Stomach (tissue), 9 donors: ENCODE results near the gene ALDH1L2. TPM values are rescaled to one million over a fixed set of nuclear protein-coding genes. Genes with fewer than 3 reads are reported as not detected.

ENCODE experiments used
- DNase-seq, 2 donors: peaks; one replicate each; pipeline versions ENCODE4 v3.0.0 to v3.0.0-alpha.2; 2013 to 2019
- H3K27ac ChIP-seq, 5 donors: fragments of 200-600 bp in 4 of 5; sonication (generic) in 4 of 5; one replicate each; pipeline ENCODE4 v1.5.1; 2013 to 2019; ENCODE audit warnings: mild to moderate bottlenecking in 1 of 5, moderate library complexity in 1 of 5
- H3K27me3 ChIP-seq, 3 donors: fragments of 200-600 bp; sonication (generic); one replicate each; pipeline ENCODE4 v1.5.1; 2017 to 2019; ENCODE audit warnings: mixed run types in 1 of 3
- H3K36me3 ChIP-seq, 4 donors: fragments of 200-600 bp; sonication (generic); 1 replicate in 3 of 4; 2 replicates in 1 of 4; pipeline ENCODE4 v1.5.1; 2016 to 2019
- H3K4me1 ChIP-seq, 4 donors: fragments of 200-600 bp; sonication (generic); one replicate each; pipeline ENCODE4 v1.5.1; 2016 to 2019
- H3K4me3 ChIP-seq, 4 donors: fragments of 200-600 bp; sonication (generic) in 3 of 4; one replicate each; pipeline ENCODE4 v1.5.1; 2016 to 2019; ENCODE audit warnings: mild to moderate bottlenecking in 1 of 4
- H3K9me3 ChIP-seq, 4 donors: fragments of 200-600 bp; sonication (generic); one replicate each; pipeline ENCODE4 v1.5.1; 2016 to 2019
- CTCF ChIP-seq, 7 experiments: fragments of 450-650 bp in 4 of 7; fragments of 200-600 bp in 3 of 7; sonication (generic) in 3 of 7; IDR thresholded peaks; one replicate each; pipeline ENCODE4 v1.5.1; 2016 to 2019; ENCODE audit warnings: antibody characterized with exemption in 7 of 7, control low read depth in 2 of 7, mild to moderate bottlenecking in 1 of 7
- EP300 ChIP-seq: sonication (generic); formaldehyde crosslinking; IDR thresholded peaks from one replicate; pipeline ENCODE4 v1.6.1; 2017; ENCODE audit warnings: antibody characterized with exemption
- POLR2A ChIP-seq, 4 donors: fragments of 450-650 bp; IDR thresholded peaks; one replicate each; pipeline ENCODE4 v1.6.1; 2016; ENCODE audit warnings: antibody characterized with exemption in 4 of 4, control low read depth in 2 of 4, mild to moderate bottlenecking in 1 of 4, moderate library complexity in 1 of 4
- POLR2AphosphoS5 ChIP-seq, 3 donors: sonication (generic); formaldehyde crosslinking; IDR thresholded peaks; one replicate each; pipeline ENCODE4 v1.6.1; 2016; ENCODE audit warnings: antibody characterized with exemption in 3 of 3
- WGBS, 5 donors: extraction: QIAGEN DNeasy Blood & Tissue Kit in 3 of 5; methylation state at CpG; one replicate each; pipeline versions ENCODE4 v1.1.5 to v1.1.7; 2013 to 2018; 5-methylcytosine and 5-hydroxymethylcytosine counted together
- intact Hi-C: fragments of 100-400 bp; cut with DNase I; formaldehyde crosslinking; loops from one replicate; pipeline ENCODE4 v1.15.1; 2023; ENCODE audit warnings: low total_unique reads
- polyA plus RNA-seq, 3 donors: library from polyadenylated mRNA; stranded (reverse); fragments of 200-250 nt; gene quantifications; one replicate each; pipeline ENCODE4 v1.2.3, GENCODE V29; 2013
- total RNA-seq, 5 donors: library from RNA; depleted of rRNA; stranded (reverse); fragments of >200 nt; gene quantifications; one replicate each; pipeline versions ENCODE4 v1.1.0 to v1.2.3, GENCODE V29; 2014 to 2016
- donor health status: healthy with polysubstance abuse.
- donor health status: Bipolar disorder and iron deficiency.
- donor health status: healthy.

The ALDH1L2 gene
- total and polyA plus RNA-seq, 8 donors = 0.58 to 8.9 (median 1.7) TPM

GRCh38 chr12:105018012-105018411 lies 66.2 kb downstream of the ALDH1L2 start:
- no peak for TF ChIP-seq POLR2AphosphoS5 (IDR thresholded peaks at IDR 0.05)
- no peak for TF ChIP-seq EP300
- TF ChIP-seq POLR2A (IDR thresholded peaks at IDR 0.05) = no peak
- no peak for TF ChIP-seq CTCF (IDR thresholded peaks at IDR 0.05)
- Histone ChIP-seq H3K27ac (no peak overlapping the region), H3K27me3 (no peaks in the 10 kb centered on the region), H3K4me3 (no peak overlapping the region), H3K9me3 (no peaks in the 10 kb centered on the region), H3K36me3 (peaks cover 12 to 44% (median 38%) of the 10 kb centered on the region in 4 donors), H3K4me1 (peaks cover 0 to 26% (median 7%) of the 10 kb centered on the region in 4 donors)
- no peak for DNase-seq
- intact Hi-C loops = no loop called here
- 82 to 95% (median 89%) methylated on average over 4 of the region's 4 CpGs for whole genome bisulfite sequencing, 5 donors

GRCh38 chr12:105015543-105015942 lies 68.7 kb downstream of the ALDH1L2 start:
- Histone ChIP-seq H3K27me3 (no peaks in the 10 kb centered on the region), H3K4me3 (no peak overlapping the region), H3K27ac (no peak overlapping the region), H3K36me3 (peaks cover 27 to 69% (median 61%) of the 10 kb centered on the region in 4 donors), H3K4me1 (peaks cover 0 to 3% (median under 1%) of the 10 kb centered on the region in 4 donors), H3K9me3 (peaks cover 0 to 5% (median 2%) of the 10 kb centered on the region in 4 donors)
- WGBS, 5 donors = 91 to 98% (median 96%) methylated on average over 4 of the region's 4 CpGs
- DNase-seq = no peak
- intact Hi-C loops = no loop called here
- TF ChIP-seq POLR2A (IDR thresholded peaks at IDR 0.05) (no peak), CTCF (IDR thresholded peaks at IDR 0.05) (no peak), POLR2AphosphoS5 (IDR thresholded peaks at IDR 0.05) (no peak), EP300 (no peak)

- intact Hi-C loops = no loop called here
- no peak for TF ChIP-seq POLR2AphosphoS5 (IDR thresholded peaks at IDR 0.05)
- no peak for TF ChIP-seq CTCF (IDR thresholded peaks at IDR 0.05)
- no peak for TF ChIP-seq EP300
- no peak for TF ChIP-seq POLR2A (IDR thresholded peaks at IDR 0.05)
- H3K27ac ChIP-seq = no peak overlapping the region
- H3K36me3 ChIP-seq = peaks cover 27 to 76% (median 63%) of the 10 kb centered on the region in 4 donors
- no peaks in the 10 kb centered on the region for H3K4me1 ChIP-seq
- no peaks in the 10 kb centered on the region for H3K27me3 ChIP-seq
- no peak overlapping the region for H3K4me3 ChIP-seq
- no peak for DNase-seq
- H3K9me3 ChIP-seq = peaks cover 0 to 5% (median 2%) of the 10 kb centered on the region in 4 donors
- WGBS, 5 donors = 86 to 99% (median 91%) methylated on average over 2 of the region's 2 CpGs
Measured at GRCh38 chr12:105014603-105015002, 69.7 kb downstream of the ALDH1L2 start.

- Histone ChIP-seq H3K27me3 (no peaks in the 10 kb centered on the region), H3K4me1 (no peaks in the 10 kb centered on the region), H3K27ac (no peak overlapping the region), H3K36me3 (peaks cover 27 to 80% (median 66%) of the 10 kb centered on the region in 4 donors), H3K9me3 (peaks cover 0 to 5% (median 2%) of the 10 kb centered on the region in 4 donors), H3K4me3 (no peak overlapping the region)
- WGBS, 5 donors = 93 to 96% (median 94%) methylated on average over 9 of the region's 9 CpGs
- TF ChIP-seq CTCF (IDR thresholded peaks at IDR 0.05) (no peak), EP300 (no peak), POLR2A (IDR thresholded peaks at IDR 0.05) (no peak), POLR2AphosphoS5 (IDR thresholded peaks at IDR 0.05) (no peak)
- DNase-seq = no peak
- intact Hi-C loops = no loop called here
Measured at GRCh38 chr12:105013892-105014291, 70.4 kb downstream of the ALDH1L2 start.
